ENCODE measurements around the gene PRTN3.
"Not testable (repeated sequence)": the region's sequence is repeated elsewhere in the genome, so short reads cannot be mapped to it uniquely, and the experiment has no call there.

PRTN3 gene

GRCh38 chr19:868458-869244, 27.9 kb downstream of the PRTN3 start:
- no peak for DNase-seq

- no peak for DNase-seq
Observed at GRCh38 chr19:869245-870177, 28.7 kb downstream of the PRTN3 start.

- DNase-seq = no peak
Observed at GRCh38 chr19:870314-870713, 29.5 kb downstream of the PRTN3 start.

- peak; percentile 74 for DNase-seq
Observed at GRCh38 chr19:870963-871401, 30.2 kb downstream of the PRTN3 start.

- DNase-seq = no peak
Observed at GRCh38 chr19:871446-872265, 30.9 kb downstream of the PRTN3 start.

- no peak for DNase-seq
Observed at GRCh38 chr19:872266-872951, 31.6 kb downstream of the PRTN3 start.

- DNase-seq = no peak
Observed at GRCh38 chr19:873084-873483, 32.3 kb downstream of the PRTN3 start.

- DNase-seq = no peak
Observed at GRCh38 chr19:873561-874041, 32.8 kb downstream of the PRTN3 start.

- no peak for DNase-seq
Observed at GRCh38 chr19:875265-875879, 34.6 kb downstream of the PRTN3 start.

GRCh38 chr19:876089-876488, 35.3 kb downstream of the PRTN3 start:
- DNase-seq = no peak

GRCh38 chr19:876780-877314, 36.0 kb downstream of the PRTN3 start:
- no peak for DNase-seq

GRCh38 chr19:877992-878660, 37.3 kb downstream of the PRTN3 start:
- not testable (repeated sequence) for DNase-seq

GRCh38 chr19:878751-879561, 38.2 kb downstream of the PRTN3 start:
- DNase-seq = not testable (repeated sequence)

- DNase-seq = no peak
Observed at GRCh38 chr19:879711-880438, 39.1 kb downstream of the PRTN3 start.

- DNase-seq = no peak
Observed at GRCh38 chr19:881385-882071, 40.7 kb downstream of the PRTN3 start.

- no peak for DNase-seq
Observed at GRCh38 chr19:882871-883497, 42.2 kb downstream of the PRTN3 start.

GRCh38 chr19:883661-884211, 42.9 kb downstream of the PRTN3 start:
- peak; percentile 55 for DNase-seq
